HEK293 (cell line): ENCODE measurements around the gene AIM2.
A peak's percentile ranks its signal among the peaks of the same experiment; 100 is the strongest.

Experiments used
- CTCF ChIA-PET: fragments of 350-600 bp; formaldehyde crosslinking; extraction: SDS; loops from one replicate; lab custom pipeline; 2021; ENCODE audit warnings: antibody characterized with exemption; lab: Yijun Ruan, JAX
- POLR2A ChIA-PET: fragments of 300-600 bp; formaldehyde crosslinking; extraction: SDS; loops from one replicate; lab custom pipeline; 2020; ENCODE audit warnings: antibody characterized with exemption, inconsistent platforms; lab: Yijun Ruan, JAX
- H3K27ac ChIP-seq: fragments of 200-500 bp; sonication (Bioruptor generic); 2 replicates; pipeline ENCODE4 v1.5.1; 2014; ENCODE audit warnings: low read depth, low read length, control low read depth, inconsistent platforms; ENCODE audit errors: extremely low read depth
- H3K36me3 ChIP-seq, 2 experiments: fragments of 200-500 bp in 1 of 2; sonication (Bioruptor generic) in 1 of 2; 1 replicate in 1 of 2; 2 replicates in 1 of 2; pipeline ENCODE4 v1.5.1; 2014 to 2017; ENCODE audit warnings: inconsistent platforms in 2 of 2, low read length in 2 of 2; ENCODE audit not compliant: control insufficient read depth in 2 of 2, insufficient read depth in 1 of 2
- H3K4me1 ChIP-seq: fragments of 200-500 bp; sonication (Bioruptor generic); 2 replicates; pipeline ENCODE4 v1.5.1; 2014; ENCODE audit warnings: mild to moderate bottlenecking, low read length, inconsistent platforms; ENCODE audit not compliant: control insufficient read depth, insufficient read depth
- H3K4me3 ChIP-seq: 2 replicates; pipeline ENCODE4 v1.5.1; 2011; ENCODE audit warnings: low read depth, mild to moderate bottlenecking, control low read depth, low read length, moderate library complexity
- H3K9me3 ChIP-seq: fragments of 200-500 bp; sonication (Bioruptor generic); 2 replicates; pipeline ENCODE4 v1.5.1; 2014; ENCODE audit warnings: low read depth, low read length, inconsistent platforms; ENCODE audit not compliant: control insufficient read depth, insufficient read depth
- EGR2 ChIP-seq: fragments of 450-650 bp; formaldehyde crosslinking; IDR thresholded peaks from 2 replicates; pipeline ENCODE4 v1.5.1; 2016; ENCODE audit warnings: low read depth, missing biosample characterization, missing genetic modification characterization
- GFI1B ChIP-seq: fragments of 450-650 bp; formaldehyde crosslinking; IDR thresholded peaks from 2 replicates; pipeline ENCODE4 v1.5.1; 2016; ENCODE audit warnings: missing biosample characterization, missing genetic modification characterization
- KLF17 ChIP-seq: fragments of 450-650 bp; formaldehyde crosslinking; IDR thresholded peaks from 2 replicates; pipeline ENCODE4 v1.5.1; 2016; ENCODE audit warnings: missing biosample characterization, missing genetic modification characterization
- OVOL3 ChIP-seq: fragments of 450-650 bp; formaldehyde crosslinking; IDR thresholded peaks from 2 replicates; pipeline ENCODE4 v1.5.1; 2016; ENCODE audit warnings: missing biosample characterization, missing genetic modification characterization
- SALL2 ChIP-seq: fragments of 450-650 bp; formaldehyde crosslinking; IDR thresholded peaks from 2 replicates; pipeline ENCODE4 v1.5.0; 2017; ENCODE audit warnings: missing biosample characterization, mild to moderate bottlenecking, missing genetic modification characterization, borderline replicate concordance
- SCRT1 ChIP-seq: fragments of 450-650 bp; formaldehyde crosslinking; IDR thresholded peaks from 2 replicates; pipeline ENCODE4 v1.5.1; 2016; ENCODE audit warnings: missing biosample characterization, missing genetic modification characterization, borderline replicate concordance
- SCRT2 ChIP-seq: fragments of 450-650 bp; formaldehyde crosslinking; IDR thresholded peaks from 2 replicates; pipeline ENCODE4 v1.5.1; 2016; ENCODE audit warnings: missing biosample characterization, missing genetic modification characterization
- YY1 ChIP-seq: fragments of 450-650 bp; formaldehyde crosslinking; IDR thresholded peaks from 2 replicates; pipeline ENCODE4 v1.5.1; 2018; ENCODE audit warnings: missing biosample characterization, missing genetic modification characterization
- ZBTB17 ChIP-seq: fragments of 450-650 bp; formaldehyde crosslinking; IDR thresholded peaks from 2 replicates; pipeline ENCODE4 v1.5.1; 2016; ENCODE audit warnings: missing biosample characterization, missing genetic modification characterization
- ZNF138 ChIP-seq: fragments of 450-650 bp; formaldehyde crosslinking; IDR thresholded peaks from 2 replicates; pipeline ENCODE4 v1.5.1; 2016; ENCODE audit warnings: missing biosample characterization, missing genetic modification characterization, borderline replicate concordance
- ZNF157 ChIP-seq: fragments of 450-650 bp; formaldehyde crosslinking; IDR thresholded peaks from 2 replicates; pipeline ENCODE4 v1.5.1; 2016; ENCODE audit warnings: missing biosample characterization, missing genetic modification characterization
- ZNF16 ChIP-seq: fragments of 450-650 bp; formaldehyde crosslinking; IDR thresholded peaks from 2 replicates; pipeline ENCODE4 v1.5.1; 2016; ENCODE audit warnings: low read depth, missing biosample characterization, missing genetic modification characterization
- ZNF174 ChIP-seq: fragments of 450-650 bp; formaldehyde crosslinking; IDR thresholded peaks from 2 replicates; pipeline ENCODE4 v1.5.0; 2017; ENCODE audit warnings: missing biosample characterization, mild to moderate bottlenecking, missing genetic modification characterization
- ZNF221 ChIP-seq: fragments of 450-650 bp; formaldehyde crosslinking; IDR thresholded peaks from 2 replicates; pipeline ENCODE4 v1.5.1; 2017; ENCODE audit warnings: missing biosample characterization, missing genetic modification characterization, borderline replicate concordance
- ZNF324 ChIP-seq: fragments of 450-650 bp; formaldehyde crosslinking; IDR thresholded peaks from 2 replicates; pipeline ENCODE4 v1.5.1; 2016; ENCODE audit warnings: missing biosample characterization, missing genetic modification characterization
- ZNF341 ChIP-seq: fragments of 450-650 bp; formaldehyde crosslinking; IDR thresholded peaks from 2 replicates; pipeline ENCODE4; 2016; ENCODE audit warnings: low read depth, missing biosample characterization, missing genetic modification characterization
- ZNF518A ChIP-seq: fragments of 450-650 bp; formaldehyde crosslinking; conservative IDR thresholded peaks from 2 replicates; pipeline ENCODE4 v1.5.1; 2016; ENCODE audit warnings: low read depth, missing biosample characterization, missing genetic modification characterization
- ZNF558 ChIP-seq: fragments of 450-650 bp; formaldehyde crosslinking; IDR thresholded peaks from 2 replicates; pipeline ENCODE4 v1.5.1; 2016; ENCODE audit warnings: missing biosample characterization, missing genetic modification characterization
- ZNF664 ChIP-seq: fragments of 450-650 bp; formaldehyde crosslinking; IDR thresholded peaks from 2 replicates; pipeline ENCODE4 v1.5.1; 2016; ENCODE audit warnings: missing biosample characterization, missing genetic modification characterization
- TF ChIP-seq, protein P1 (sequence below): fragments of 450-650 bp; formaldehyde crosslinking; IDR thresholded peaks from 2 replicates; pipeline ENCODE4 v1.5.1; 2017; ENCODE audit warnings: missing biosample characterization, missing genetic modification characterization
- TF ChIP-seq, protein P2 (sequence below): fragments of 450-650 bp; formaldehyde crosslinking; IDR thresholded peaks from 2 replicates; pipeline ENCODE4 v1.5.1; 2016; ENCODE audit warnings: missing biosample characterization, missing genetic modification characterization, low read depth

The AIM2 gene

GRCh38 chr1:159067699-159068621 lies 8.6 kb downstream of the AIM2 start:
- CTCF ChIA-PET, result interaction anchor here (0.6 to 1.5 kb wide), 3 partner anchors 11 to 562 kb away, joined by 3 to 4 read pairs (median 4); no protein-coding TSS in a partner anchor
- TF ChIP-seq SCRT1 (tag by site-specific recombination) (no peak), SCRT2 (tag by site-specific recombination) (peak; percentile 40; the same call in 1 of the 2 replicates)
- Histone ChIP-seq H3K36me3 (no peaks in the 10 kb centered on the region), H3K4me1 (no peaks in the 10 kb centered on the region), H3K9me3 (no peaks in the 10 kb centered on the region), H3K4me3 (no peak overlapping the region), H3K27ac (no peak overlapping the region)
- POLR2A ChIA-PET, result no interaction called here

DNA sequence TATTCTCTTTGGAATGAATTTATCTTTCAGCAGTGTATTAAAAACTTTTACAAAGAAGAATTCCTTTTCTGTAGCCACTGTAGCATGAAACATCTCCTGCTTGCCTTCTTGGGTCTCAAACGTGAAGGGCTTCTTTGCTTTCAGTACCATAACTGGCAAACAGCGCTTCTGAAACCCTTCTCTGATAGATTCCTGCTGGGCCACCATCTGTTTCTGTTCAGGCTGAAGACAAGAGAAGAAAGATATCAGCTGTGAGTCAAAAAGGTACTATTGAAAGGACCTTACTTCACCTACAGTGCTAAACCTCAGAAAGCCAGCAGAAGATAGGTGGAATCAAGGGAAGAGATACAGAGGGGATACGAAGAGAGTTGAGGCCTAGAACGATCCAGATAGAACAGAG lies 10.5 kb downstream of the AIM2 start:
- ChIA-PET POLR2A (no interaction called here), CTCF (no interaction called here)
- no peaks in the 10 kb centered on the region for H3K4me1 ChIP-seq
- H3K27ac ChIP-seq, result no peak overlapping the region
- H3K36me3 ChIP-seq, result no peaks in the 10 kb centered on the region
- H3K4me3 ChIP-seq, result no peak overlapping the region
- no peaks in the 10 kb centered on the region for H3K9me3 ChIP-seq
- no peak for TF ChIP-seq KLF17 (tag by site-specific recombination)
- no peak for TF ChIP-seq ZNF157 (tag by site-specific recombination)
- TF ChIP-seq ZNF324 (tag by site-specific recombination), result no peak
- TF ChIP-seq ZNF558, result no peak
- TF ChIP-seq ZNF16 (tag by site-specific recombination), result no peak
- no peak for TF ChIP-seq ZNF138
- TF ChIP-seq EGR2 (tag by site-specific recombination), result no peak
- TF ChIP-seq ZNF664 (tag by site-specific recombination), result no peak
- TF ChIP-seq ZNF518A, result no peak

DNA sequence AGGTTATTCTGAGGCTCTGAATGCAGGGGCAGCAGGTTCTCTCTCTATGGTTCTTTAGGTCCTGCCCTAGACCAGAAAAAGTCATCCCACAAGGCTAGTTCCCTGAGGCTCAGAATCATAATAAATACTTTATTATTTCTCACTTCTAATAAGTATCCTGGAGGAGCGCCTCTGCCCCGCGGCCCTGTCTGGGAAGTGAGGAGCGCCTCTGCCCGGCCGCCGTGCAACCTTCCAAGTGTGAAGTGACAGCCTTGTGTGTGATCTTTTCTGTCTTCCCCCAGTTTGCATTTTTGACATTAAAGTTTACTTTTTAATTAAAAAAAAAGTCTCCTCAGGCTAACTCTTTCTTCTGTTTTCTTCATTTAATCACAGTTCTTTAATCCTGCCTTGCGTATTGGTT lies 11.5 kb downstream of the AIM2 start:
- CTCF ChIA-PET, result no interaction called here
- H3K27ac ChIP-seq, result no peak overlapping the region
- no peaks in the 10 kb centered on the region for H3K9me3 ChIP-seq
- no peaks in the 10 kb centered on the region for H3K36me3 ChIP-seq
- POLR2A ChIA-PET, result no interaction called here
- no peaks in the 10 kb centered on the region for H3K4me1 ChIP-seq
- no peak overlapping the region for H3K4me3 ChIP-seq
- TF ChIP-seq ZNF174 (tag by site-specific recombination) (no peak), GFI1B (tag by site-specific recombination) (no peak), YY1 (tag by site-specific recombination) (no peak), ZNF341 (tag by site-specific recombination) (no peak), ZBTB17 (no peak), ZNF221 (tag by site-specific recombination) (no peak), SALL2 (tag by site-specific recombination) (no peak), OVOL3 (tag by site-specific recombination) (no peak)
- TF ChIP-seq, protein P1, sequence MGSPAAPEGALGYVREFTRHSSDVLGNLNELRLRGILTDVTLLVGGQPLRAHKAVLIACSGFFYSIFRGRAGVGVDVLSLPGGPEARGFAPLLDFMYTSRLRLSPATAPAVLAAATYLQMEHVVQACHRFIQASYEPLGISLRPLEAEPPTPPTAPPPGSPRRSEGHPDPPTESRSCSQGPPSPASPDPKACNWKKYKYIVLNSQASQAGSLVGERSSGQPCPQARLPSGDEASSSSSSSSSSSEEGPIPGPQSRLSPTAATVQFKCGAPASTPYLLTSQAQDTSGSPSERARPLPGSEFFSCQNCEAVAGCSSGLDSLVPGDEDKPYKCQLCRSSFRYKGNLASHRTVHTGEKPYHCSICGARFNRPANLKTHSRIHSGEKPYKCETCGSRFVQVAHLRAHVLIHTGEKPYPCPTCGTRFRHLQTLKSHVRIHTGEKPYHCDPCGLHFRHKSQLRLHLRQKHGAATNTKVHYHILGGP (tag by site-specific recombination), result no peak
- TF ChIP-seq, protein P2, sequence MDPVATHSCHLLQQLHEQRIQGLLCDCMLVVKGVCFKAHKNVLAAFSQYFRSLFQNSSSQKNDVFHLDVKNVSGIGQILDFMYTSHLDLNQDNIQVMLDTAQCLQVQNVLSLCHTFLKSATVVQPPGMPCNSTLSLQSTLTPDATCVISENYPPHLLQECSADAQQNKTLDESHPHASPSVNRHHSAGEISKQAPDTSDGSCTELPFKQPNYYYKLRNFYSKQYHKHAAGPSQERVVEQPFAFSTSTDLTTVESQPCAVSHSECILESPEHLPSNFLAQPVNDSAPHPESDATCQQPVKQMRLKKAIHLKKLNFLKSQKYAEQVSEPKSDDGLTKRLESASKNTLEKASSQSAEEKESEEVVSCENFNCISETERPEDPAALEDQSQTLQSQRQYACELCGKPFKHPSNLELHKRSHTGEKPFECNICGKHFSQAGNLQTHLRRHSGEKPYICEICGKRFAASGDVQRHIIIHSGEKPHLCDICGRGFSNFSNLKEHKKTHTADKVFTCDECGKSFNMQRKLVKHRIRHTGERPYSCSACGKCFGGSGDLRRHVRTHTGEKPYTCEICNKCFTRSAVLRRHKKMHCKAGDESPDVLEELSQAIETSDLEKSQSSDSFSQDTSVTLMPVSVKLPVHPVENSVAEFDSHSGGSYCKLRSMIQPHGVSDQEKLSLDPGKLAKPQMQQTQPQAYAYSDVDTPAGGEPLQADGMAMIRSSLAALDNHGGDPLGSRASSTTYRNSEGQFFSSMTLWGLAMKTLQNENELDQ (tag by site-specific recombination), result no peak
